ENCODE measurements around the gene IFIT3. TPM values are rescaled to one million over a fixed set of nuclear protein-coding genes. Genes with fewer than 3 reads are reported as not detected.
"Not testable (repeated sequence)": the region's sequence is repeated elsewhere in the genome, so short reads cannot be mapped to it uniquely, and the experiment has no call there.

The IFIT3 gene
- total RNA-seq, 1 experiment from 2014 or later, result 4.5 TPM

- no peak for DNase-seq (ENCODE audit: low read depth, low spot score)
- in situ Hi-C loops (cut with HindIII; ENCODE audit: low pct_unique_long_range_greater_than_20kb, low sequenced_read_pairs), result no loop called here
Observed at GRCh38 chr10:89301232-89301631, 26.6 kb upstream of the IFIT3 start.

- peak; percentile 28 for DNase-seq (ENCODE audit: low read depth, low spot score)
Observed at GRCh38 chr10:89301721-89302445, 25.9 kb upstream of the IFIT3 start, which contains the start of gene IFIT2. Gene IFIT2 (plus strand): TSS chr10:89302046. CDS start chr10:89302124, 78 bp downstream.

GRCh38 chr10:89302625-89303024 is 25.2 kb upstream of the IFIT3 start:
- DNase-seq (ENCODE audit: low read depth, low spot score), result no peak
- in situ Hi-C loops (cut with HindIII; ENCODE audit: low pct_unique_long_range_greater_than_20kb, low sequenced_read_pairs), result no loop called here

More at GRCh38 chr10:89301721-89302445, 25.9 kb upstream of the IFIT3 start, which contains the start of gene IFIT2:
- in situ Hi-C loops (cut with HindIII; ENCODE audit: low pct_unique_long_range_greater_than_20kb, low sequenced_read_pairs), result no loop called here

GRCh38 chr10:89303161-89303560 is 24.6 kb upstream of the IFIT3 start:
- no peak for DNase-seq (ENCODE audit: low read depth, low spot score)
- in situ Hi-C loops (cut with HindIII; ENCODE audit: low pct_unique_long_range_greater_than_20kb, low sequenced_read_pairs), result no loop called here

GRCh38 chr10:89304026-89304425 is 23.8 kb upstream of the IFIT3 start:
- in situ Hi-C loops (cut with HindIII; ENCODE audit: low pct_unique_long_range_greater_than_20kb, low sequenced_read_pairs), result no loop called here
- no peak for DNase-seq (ENCODE audit: low read depth, low spot score)

GRCh38 chr10:89304446-89304845 is 23.4 kb upstream of the IFIT3 start:
- in situ Hi-C loops (cut with HindIII; ENCODE audit: low pct_unique_long_range_greater_than_20kb, low sequenced_read_pairs), result no loop called here

GRCh38 chr10:89304925-89305324 is 22.9 kb upstream of the IFIT3 start:
- in situ Hi-C loops (cut with HindIII; ENCODE audit: low pct_unique_long_range_greater_than_20kb, low sequenced_read_pairs), result no loop called here
- no peak for DNase-seq (ENCODE audit: low read depth, low spot score)

More at GRCh38 chr10:89304446-89304845, 23.4 kb upstream of the IFIT3 start:
- DNase-seq (ENCODE audit: low read depth, low spot score), result no peak

GRCh38 chr10:89305766-89306433 is 21.9 kb upstream of the IFIT3 start:
- in situ Hi-C loops (cut with HindIII; ENCODE audit: low pct_unique_long_range_greater_than_20kb, low sequenced_read_pairs), result no loop called here
- no peak for DNase-seq (ENCODE audit: low read depth, low spot score)

GRCh38 chr10:89306434-89307268 is 21.1 kb upstream of the IFIT3 start:
- in situ Hi-C loops (cut with HindIII; ENCODE audit: low pct_unique_long_range_greater_than_20kb, low sequenced_read_pairs), result no loop called here
- DNase-seq (ENCODE audit: low read depth, low spot score), result no peak

- in situ Hi-C loops (cut with HindIII; ENCODE audit: low pct_unique_long_range_greater_than_20kb, low sequenced_read_pairs), result no loop called here
- DNase-seq (ENCODE audit: low read depth, low spot score), result no peak
Observed at GRCh38 chr10:89307269-89307577, 20.6 kb upstream of the IFIT3 start.

GRCh38 chr10:89308266-89308665 is 19.5 kb upstream of the IFIT3 start:
- in situ Hi-C loops (cut with HindIII; ENCODE audit: low pct_unique_long_range_greater_than_20kb, low sequenced_read_pairs), result no loop called here
- DNase-seq (ENCODE audit: low read depth, low spot score), result no peak

- in situ Hi-C loops (cut with HindIII; ENCODE audit: low pct_unique_long_range_greater_than_20kb, low sequenced_read_pairs), result no loop called here
Observed at GRCh38 chr10:89308736-89309135, 19.1 kb upstream of the IFIT3 start.

GRCh38 chr10:89309156-89310055 is 18.4 kb upstream of the IFIT3 start:
- in situ Hi-C loops (cut with HindIII; ENCODE audit: low pct_unique_long_range_greater_than_20kb, low sequenced_read_pairs), result no loop called here
- no peak for DNase-seq (ENCODE audit: low read depth, low spot score)

More at GRCh38 chr10:89308736-89309135, 19.1 kb upstream of the IFIT3 start:
- no peak for DNase-seq (ENCODE audit: low read depth, low spot score)

GRCh38 chr10:89310056-89310893 is 17.5 kb upstream of the IFIT3 start:
- in situ Hi-C loops (cut with HindIII; ENCODE audit: low pct_unique_long_range_greater_than_20kb, low sequenced_read_pairs), result no loop called here
- DNase-seq (ENCODE audit: low read depth, low spot score), result no peak

- in situ Hi-C loops (cut with HindIII; ENCODE audit: low pct_unique_long_range_greater_than_20kb, low sequenced_read_pairs), result no loop called here
- DNase-seq (ENCODE audit: low read depth, low spot score), result no peak
Observed at GRCh38 chr10:89312973-89313372, 14.8 kb upstream of the IFIT3 start.

- in situ Hi-C loops (cut with HindIII; ENCODE audit: low pct_unique_long_range_greater_than_20kb, low sequenced_read_pairs), result no loop called here
Observed at GRCh38 chr10:89314676-89315075, 13.1 kb upstream of the IFIT3 start.

GRCh38 chr10:89318047-89318446 is 9.8 kb upstream of the IFIT3 start:
- DNase-seq (ENCODE audit: low read depth, low spot score); in situ Hi-C loops (cut with HindIII; ENCODE audit: low pct_unique_long_range_greater_than_20kb, low sequenced_read_pairs): not testable (repeated sequence)

More at GRCh38 chr10:89314676-89315075, 13.1 kb upstream of the IFIT3 start:
- DNase-seq (ENCODE audit: low read depth, low spot score), result peak; percentile 74
